Lower leg skin (tissue), 3 donors: ENCODE measurements around the gene TSPYL1.

Experiments
- POLR2A ChIP-seq, 2 donors: fragments of 450-650 bp; IDR thresholded peaks; one replicate each; pipeline ENCODE4 v1.6.1; 2016 to 2017; ENCODE audit warnings: antibody characterized with exemption in 2 of 2, mild to moderate bottlenecking in 1 of 2, moderate library complexity in 1 of 2
- TF ChIP-seq, protein P1 (sequence below), 3 donors: fragments of 450-650 bp; IDR thresholded peaks; one replicate each; pipeline ENCODE4 v1.5.1; 2016; ENCODE audit warnings: antibody characterized with exemption in 3 of 3, mild to moderate bottlenecking in 3 of 3, moderate library complexity in 2 of 3

DNA sequence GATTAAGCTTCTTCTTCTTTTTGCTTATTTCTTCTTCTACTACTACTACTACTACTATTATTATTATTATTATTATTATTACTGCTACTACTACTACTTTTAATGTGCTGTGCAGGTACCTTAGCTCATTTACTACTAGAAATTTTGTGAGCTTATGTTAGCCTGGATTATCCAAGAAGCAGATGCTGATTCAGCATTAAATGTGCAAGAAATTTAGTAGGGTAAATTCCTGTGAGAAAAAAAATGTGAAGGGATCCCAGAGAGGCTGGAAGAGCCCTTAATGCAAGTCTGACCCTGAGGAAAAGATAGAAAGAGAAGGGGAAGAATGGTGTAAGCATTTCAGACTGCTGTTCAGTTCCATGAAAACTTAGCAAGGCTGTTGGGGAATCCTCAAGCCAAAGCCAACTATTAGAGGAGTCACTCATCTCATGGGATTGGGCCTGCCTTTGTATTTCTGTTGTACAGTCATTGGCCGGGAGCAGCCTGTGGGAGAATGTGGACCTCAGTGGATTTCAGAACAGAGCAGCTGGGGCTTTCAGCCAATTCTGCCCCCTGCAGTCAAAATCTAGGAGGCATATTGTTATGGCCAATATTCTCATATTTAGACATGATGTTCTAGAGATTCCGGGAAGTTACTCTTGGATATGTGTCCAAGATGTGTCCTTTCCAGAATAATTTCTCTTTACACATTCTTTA lies 37.2 kb upstream of the TSPYL1 start:
- TF ChIP-seq, protein P1, sequence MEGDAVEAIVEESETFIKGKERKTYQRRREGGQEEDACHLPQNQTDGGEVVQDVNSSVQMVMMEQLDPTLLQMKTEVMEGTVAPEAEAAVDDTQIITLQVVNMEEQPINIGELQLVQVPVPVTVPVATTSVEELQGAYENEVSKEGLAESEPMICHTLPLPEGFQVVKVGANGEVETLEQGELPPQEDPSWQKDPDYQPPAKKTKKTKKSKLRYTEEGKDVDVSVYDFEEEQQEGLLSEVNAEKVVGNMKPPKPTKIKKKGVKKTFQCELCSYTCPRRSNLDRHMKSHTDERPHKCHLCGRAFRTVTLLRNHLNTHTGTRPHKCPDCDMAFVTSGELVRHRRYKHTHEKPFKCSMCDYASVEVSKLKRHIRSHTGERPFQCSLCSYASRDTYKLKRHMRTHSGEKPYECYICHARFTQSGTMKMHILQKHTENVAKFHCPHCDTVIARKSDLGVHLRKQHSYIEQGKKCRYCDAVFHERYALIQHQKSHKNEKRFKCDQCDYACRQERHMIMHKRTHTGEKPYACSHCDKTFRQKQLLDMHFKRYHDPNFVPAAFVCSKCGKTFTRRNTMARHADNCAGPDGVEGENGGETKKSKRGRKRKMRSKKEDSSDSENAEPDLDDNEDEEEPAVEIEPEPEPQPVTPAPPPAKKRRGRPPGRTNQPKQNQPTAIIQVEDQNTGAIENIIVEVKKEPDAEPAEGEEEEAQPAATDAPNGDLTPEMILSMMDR (IDR thresholded peaks at IDR 0.05): no peak
- TF ChIP-seq POLR2A (IDR thresholded peaks at IDR 0.05): no peak
